HG02885 (cell line): ENCODE results near the gene CIAO1.

ENCODE experiments used
- ATAC-seq: cut with Tn5 transposase; IDR thresholded peaks from one replicate; pipeline ENCODE4 v1.9.1; 2021; ENCODE audit warnings: mild to moderate bottlenecking; ENCODE audit not compliant: unreplicated experiment, poor library complexity

CIAO1 gene

GRCh38 chr2:96320728-96321622 lies 55.0 kb downstream of the CIAO1 start:
- ATAC-seq = peak; percentile 16
